HepG2 (cell line): Measurements from ENCODE around the gene HIVEP2. TPM values are rescaled to one million over a fixed set of nuclear protein-coding genes. Genes with fewer than 3 reads are reported as not detected.

Experiments
- ATAC-seq: fragments of 200-7000 bp; cut with Tn5 transposase; 3 replicates; pipeline ENCODE4 v1.9.1; 2020; ENCODE audit warnings: mild to moderate bottlenecking, moderate library complexity
- BruUV-seq: library from RNA; stranded (reverse); fragments of 400-500 nt; replicated peaks from 2 replicates; lab custom pipeline; 2021; lab: Mats Ljungman, UMichigan
- CTCF ChIA-PET: fragments of 300-600 bp; formaldehyde crosslinking; extraction: SDS; loops from one replicate; lab custom pipeline; 2021; ENCODE audit warnings: low total read pairs, inconsistent platforms, low intra/inter-chr PET ratio; lab: Yijun Ruan, JAX
- POLR2A ChIA-PET: fragments of 350-600 bp; sonication (Branson Sonifier 250); formaldehyde crosslinking; loops from one replicate; lab custom pipeline; 2020; ENCODE audit warnings: antibody characterized with exemption, inconsistent platforms; lab: Yijun Ruan, JAX
- DNase-seq: peaks from one replicate; pipeline ENCODE4 v3.0.0-alpha.2; 2015; ENCODE audit warnings: low spot score
- FAIRE-seq: peaks from 3 replicates; lab custom pipeline; 2011; peaks lifted over from hg19 to GRCh38; lab: Jason Lieb, UNC
- H2AFZ ChIP-seq: one replicate; pipeline ENCODE4 v1.6.1; 2011; ENCODE audit warnings: low read length, inconsistent platforms
- H3K27ac ChIP-seq: fragments of 300-600 bp; 3 replicates; pipeline ENCODE4 v1.8.0; 2011; ENCODE audit warnings: mixed run types, mild to moderate bottlenecking, mixed read lengths, low read length, inconsistent platforms; ENCODE audit not compliant: insufficient read depth; ENCODE audit errors: extremely low read length
- H3K27me3 ChIP-seq, 2 experiments: fragments of 200-600 bp in 1 of 2; 2 replicates in 1 of 2; 3 replicates in 1 of 2; pipeline versions ENCODE4 v1.6.0 to v1.8.0; 2011; ENCODE audit warnings: low read length in 2 of 2, mild to moderate bottlenecking in 2 of 2, moderate library complexity in 2 of 2, inconsistent platforms in 1 of 2; ENCODE audit not compliant: insufficient read depth in 2 of 2, control insufficient read depth in 1 of 2
- H3K36me3 ChIP-seq, 2 experiments: fragments of 200-600 bp in 1 of 2; replicated peaks in 1 of 2; 2 replicates in 1 of 2; 3 replicates in 1 of 2; pipeline versions ENCODE4 v1.5.1 to v1.8.0; 2011; ENCODE audit warnings: low read length in 2 of 2, inconsistent platforms in 1 of 2; ENCODE audit not compliant: insufficient read depth in 2 of 2, control insufficient read depth in 1 of 2
- H3K4me1 ChIP-seq: 2 replicates; pipeline ENCODE4 v1.5.1; 2012; ENCODE audit warnings: low read length, inconsistent platforms; ENCODE audit not compliant: insufficient read depth
- H3K4me2 ChIP-seq: 2 replicates; pipeline ENCODE4 v1.6.0; 2011; ENCODE audit warnings: low read depth, low read length, inconsistent platforms
- H3K4me3 ChIP-seq, 3 experiments: fragments of 200-600 bp in 1 of 3; sonication (generic), shearing (Covaris generic) in 1 of 3; replicated peaks in 1 of 3; 2 replicates each; pipeline ENCODE4 v1.5.1; 2011 to 2016; ENCODE audit warnings: low read length in 3 of 3, inconsistent platforms in 2 of 3, low read depth in 2 of 3, mild to moderate bottlenecking in 2 of 3, control low read depth in 1 of 3, mixed read lengths in 1 of 3; ENCODE audit not compliant: insufficient read depth in 1 of 3
- H3K79me2 ChIP-seq: one replicate; pipeline ENCODE4 v1.6.1; 2011; ENCODE audit warnings: low read length, inconsistent platforms; ENCODE audit not compliant: insufficient read depth
- H3K9ac ChIP-seq: 2 replicates; pipeline ENCODE4 v1.6.0; 2011; ENCODE audit warnings: mild to moderate bottlenecking, low read depth, low read length, inconsistent platforms; ENCODE audit not compliant: insufficient read depth
- H3K9me3 ChIP-seq: 2 replicates; pipeline ENCODE4 v1.5.1; 2012; ENCODE audit warnings: mild to moderate bottlenecking, low read length
- H4K20me1 ChIP-seq: 2 replicates; pipeline ENCODE4 v1.6.0; 2011; ENCODE audit warnings: inconsistent platforms, mild to moderate bottlenecking, low read length, moderate library complexity; ENCODE audit not compliant: insufficient read depth
- CEBPB ChIP-seq: IDR thresholded peaks from 2 replicates; pipeline ENCODE4 v1.6.1; 2011; ENCODE audit warnings: low read depth, low read length, improper control_type of control experiment, borderline replicate concordance
- IKZF4 ChIP-seq: sonication (generic); formaldehyde crosslinking; IDR thresholded peaks from 2 replicates; pipeline ENCODE4 v1.5.1; 2020; ENCODE audit warnings: borderline replicate concordance, mild to moderate bottlenecking, low read depth, missing genetic modification reagents; ENCODE audit errors: not compliant biosample characterization
- NAIF1 ChIP-seq: sonication (generic); formaldehyde crosslinking; IDR thresholded peaks from 2 replicates; pipeline ENCODE4 v1.5.0; 2020; ENCODE audit warnings: mild to moderate bottlenecking, missing genetic modification reagents, borderline replicate concordance
- PBX3 ChIP-seq: sonication (generic); formaldehyde crosslinking; IDR thresholded peaks from 2 replicates; pipeline ENCODE4 v1.8.1; 2023; ENCODE audit warnings: missing genetic modification reagents, inconsistent platforms, borderline replicate concordance
- TEF ChIP-seq: sonication (generic); formaldehyde crosslinking; IDR thresholded peaks from 2 replicates; pipeline ENCODE4 v1.5.0; 2020; ENCODE audit warnings: missing genetic modification reagents
- YEATS2 ChIP-seq: sonication (generic); formaldehyde crosslinking; IDR thresholded peaks from 2 replicates; pipeline ENCODE4 v1.4.0; 2020; ENCODE audit warnings: missing genetic modification reagents, borderline replicate concordance
- ZNF101 ChIP-seq: sonication (generic); formaldehyde crosslinking; IDR thresholded peaks from 2 replicates; pipeline ENCODE4 v1.4.0; 2020; ENCODE audit warnings: mild to moderate bottlenecking, low read depth, missing genetic modification reagents, borderline replicate concordance
- ZNF580 ChIP-seq: IDR thresholded peaks from 2 replicates; pipeline ENCODE4 v1.6.1; 2016; ENCODE audit warnings: low read depth, borderline replicate concordance
- ZNF629 ChIP-seq: sonication (generic); formaldehyde crosslinking; conservative IDR thresholded peaks from 2 replicates; pipeline ENCODE4 v1.5.0; 2020; ENCODE audit warnings: missing genetic modification reagents
- WGBS: methylation state at CpG from one replicate; pipeline ENCODE4 v1.1.6; 2017; ENCODE audit warnings: low lambda C conversion rate; 5-methylcytosine and 5-hydroxymethylcytosine counted together
- in situ Hi-C: cut with HindIII; loops from 2 replicates; pipeline ENCODE4 v1.10.0; 2017; ENCODE audit warnings: low pct_unique_long_range_greater_than_20kb; ENCODE audit not compliant: extremely low pct_ligation_motif_present
- intact Hi-C: fragments of 100-400 bp; cut with micrococcal nuclease; formaldehyde crosslinking; loops from one replicate; pipeline ENCODE4 v1.10.0; 2022; ENCODE audit not compliant: unreplicated experiment
- polyA plus RNA-seq, 8 experiments: library from polyadenylated mRNA; depleted of rRNA in 3 of 8; stranded (reverse) in 7 of 8; unstranded in 1 of 8; fragments of >200 nt; fragmentation: Illumina TruSeq in 4 of 8; extraction: Trizol in 4 of 8; gene quantifications; 2 replicates each; pipeline versions ENCODE4 v1.2.1 to v1.2.3, GENCODE V29; 2011 to 2016; ENCODE audit warnings: low read depth in 4 of 8, missing spikeins in 1 of 8, mixed read lengths in 1 of 8; ENCODE audit not compliant: insufficient read depth in 1 of 8
- total RNA-seq, 5 experiments: library from RNA; depleted of rRNA; stranded (reverse); fragments of >200 nt; fragmentation: Illumina TruSeq; extraction: Trizol; gene quantifications; 2 replicates each; pipeline ENCODE4 v1.2.3, GENCODE V29; 2016; ENCODE audit warnings: low read depth in 1 of 5

HIVEP2 gene
- total and polyA plus RNA-seq, 2 of the 13 experiments (the other 11 are each of a cell fraction or from before 2014, with no cell fraction given), result 3.4 to 12.9 TPM

GRCh38 chr6:142867355-142867801, 77.6 kb downstream of the HIVEP2 start (continued):
- 0 out of 2 replicates have a peak, but pooled peaks have one; percentile 7 for TF ChIP-seq NAIF1
- peak; percentile 53; the same call in 1 of the 2 replicates for TF ChIP-seq CEBPB

- Histone ChIP-seq H3K9ac (no peak overlapping the region), H3K4me2 (no peak overlapping the region), H3K9me3 (no peaks in the 10 kb centered on the region), H3K36me3 (no peaks in the 10 kb centered on the region), H3K4me3 (no peak overlapping the region), H3K79me2 (no peaks in the 10 kb centered on the region), H2AFZ (no peak overlapping the region), H3K27ac (no peak overlapping the region), H4K20me1 (0 out of 2 replicates have a peak, but pooled peaks cover 4% of the 10 kb centered on the region), H3K27me3 (no peaks in the 10 kb centered on the region), H3K4me1 (peaks cover 28% of the 10 kb centered on the region)
- POLR2A ChIA-PET, result no interaction called here
- BruUV-seq, result no TSS peak
- 88% methylated on average over 2 of the region's 2 CpGs for WGBS
- TF ChIP-seq IKZF4 (no peak), YEATS2 (CRISPR knock-in tag) (no peak), PBX3 (CRISPR knock-in tag) (no peak), ZNF101 (no peak), ZNF580 (CRISPR knock-in tag) (no peak), ZNF629 (CRISPR knock-in tag) (no peak), TEF (no peak)
- DNase-seq (no peak), FAIRE-seq (no peak), ATAC-seq (no peak)
- CTCF ChIA-PET, result no interaction called here
- intact Hi-C loops (no loop called here), in situ Hi-C loops (no loop called here)
Measured at GRCh38 chr6:142863981-142864380, 81.0 kb downstream of the HIVEP2 start.
